Fibroblast of lung (primary cell): Measurements from ENCODE around the gene CCDC190. TPM values are rescaled to one million over a fixed set of nuclear protein-coding genes. Genes with fewer than 3 reads are reported as not detected.

Source experiments
- DNase-seq, 2 donors: peaks; one replicate each; pipeline versions ENCODE4 v3.0.0 to v3.0.0-alpha.2; 2010; ENCODE audit warnings: low read depth in 2 of 2
- H2AFZ ChIP-seq: 2 replicates; pipeline ENCODE4 v1.5.1; 2012; ENCODE audit warnings: low read length, control low read depth, inconsistent platforms
- H3K27ac ChIP-seq: 2 replicates; pipeline ENCODE4 v1.5.1; 2011; ENCODE audit warnings: low read length, control low read depth; ENCODE audit not compliant: insufficient read depth
- H3K27me3 ChIP-seq: 2 replicates; pipeline ENCODE4 v1.5.1; 2011; ENCODE audit warnings: mild to moderate bottlenecking, low read length; ENCODE audit not compliant: control insufficient read depth, insufficient read depth
- H3K36me3 ChIP-seq: 2 replicates; pipeline ENCODE4 v1.5.1; 2011; ENCODE audit warnings: low read length; ENCODE audit not compliant: control insufficient read depth, insufficient read depth
- H3K4me1 ChIP-seq: 2 replicates; pipeline ENCODE4 v1.5.1; 2011; ENCODE audit warnings: low read length; ENCODE audit not compliant: control insufficient read depth, insufficient read depth; ENCODE audit errors: extremely low read depth
- H3K4me2 ChIP-seq: 2 replicates; pipeline ENCODE4 v1.5.1; 2011; ENCODE audit warnings: low read length, control low read depth; ENCODE audit not compliant: insufficient read depth; ENCODE audit errors: extremely low read depth
- H3K4me3 ChIP-seq, 4 experiments: fragments of 200-600 bp in 1 of 4; sonication (generic) in 1 of 4; replicated peaks in 1 of 4; 2 replicates each; pipeline ENCODE4 v1.5.1; 2011 to 2016; ENCODE audit warnings: low read length in 4 of 4, low read depth in 3 of 4, mild to moderate bottlenecking in 3 of 4, control low read depth in 2 of 4, inconsistent platforms in 1 of 4, mixed read lengths in 1 of 4; ENCODE audit not compliant: insufficient read depth in 1 of 4; ENCODE audit errors: control extremely low read depth in 1 of 4
- H3K79me2 ChIP-seq: 2 replicates; pipeline ENCODE4 v1.5.1; 2012; ENCODE audit warnings: mild to moderate bottlenecking, low read length, inconsistent platforms; ENCODE audit not compliant: control insufficient read depth, insufficient read depth
- H3K9ac ChIP-seq: 2 replicates; pipeline ENCODE4 v1.5.1; 2011; ENCODE audit warnings: mild to moderate bottlenecking, low read length, control low read depth; ENCODE audit not compliant: insufficient read depth
- H3K9me3 ChIP-seq: 2 replicates; pipeline ENCODE4 v1.5.1; 2012; ENCODE audit warnings: low read depth, low read length; ENCODE audit not compliant: control insufficient read depth, insufficient read depth
- H4K20me1 ChIP-seq: 2 replicates; pipeline ENCODE4 v1.5.1; 2011; ENCODE audit warnings: low read length; ENCODE audit not compliant: control insufficient read depth, insufficient read depth; ENCODE audit errors: extremely low read depth
- EZH2 ChIP-seq: IDR thresholded peaks from 2 replicates; pipeline ENCODE4 v1.5.1; 2012; ENCODE audit warnings: low read length, control low read depth, mild to moderate bottlenecking; ENCODE audit errors: missing control alignments
- polyA plus RNA-seq, 2 donors: library from polyadenylated mRNA; depleted of rRNA in 1 of 2; stranded (reverse) in 1 of 2; unstranded in 1 of 2; fragments of >200 nt; gene quantifications; 2 replicates each; pipeline ENCODE4 v1.2.1, GENCODE V29; 2011 to 2012; ENCODE audit warnings: missing spikeins in 1 of 2
- total RNA-seq: library from RNA; depleted of rRNA; stranded (reverse); fragments of >200 nt; gene quantifications from 2 replicates; pipeline ENCODE4 v1.2.1, GENCODE V29; 2014
- TF ChIP-seq, protein P1 (sequence below), 2 donors: IDR thresholded peaks in 1 of 2; conservative IDR thresholded peaks in 1 of 2; 1 replicate in 1 of 2; 2 replicates in 1 of 2; pipeline ENCODE4 v1.5.1; 2011 to 2012; ENCODE audit warnings: low read length in 2 of 2, control low read depth in 1 of 2, inconsistent platforms in 1 of 2, low read depth in 1 of 2, mild to moderate bottlenecking in 1 of 2

The CCDC190 gene
- total and polyA plus RNA-seq, 2 donors (not counting 1 experiment from before 2014, with no cell fraction given), result 0.36 TPM; not detected in 1

DNA sequence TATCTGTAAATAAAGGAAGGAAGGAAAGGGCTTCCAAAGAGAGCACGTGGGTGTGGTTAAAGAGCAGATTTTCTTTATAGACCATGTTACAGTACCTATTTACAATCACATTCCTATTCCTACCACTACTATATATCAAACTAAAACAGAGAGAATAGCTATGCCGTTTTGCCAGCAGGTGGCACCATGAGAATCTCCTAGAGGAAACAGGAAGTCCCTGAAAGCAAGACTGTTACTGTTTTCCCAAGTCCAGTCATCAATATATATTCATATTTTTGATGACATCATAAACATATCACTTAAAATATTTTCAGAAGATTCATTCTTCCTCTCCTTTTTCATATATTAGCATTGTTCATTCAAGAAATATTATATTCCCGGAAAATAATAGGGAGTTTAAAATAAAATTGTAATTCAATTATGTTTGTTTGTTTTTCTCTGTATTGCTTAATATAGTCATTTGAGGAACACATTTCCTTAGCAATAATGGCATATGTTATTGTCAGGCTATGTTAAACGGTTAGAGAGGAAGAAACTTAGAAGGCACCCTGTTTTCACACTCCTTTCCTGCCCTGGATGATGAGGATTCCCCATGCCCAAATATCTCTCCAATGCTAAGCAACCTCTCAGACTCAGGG, 6.6 kb downstream of the CCDC190 start:
- H3K4me1 ChIP-seq, result peaks cover 13% of the 10 kb centered on the region

DNA sequence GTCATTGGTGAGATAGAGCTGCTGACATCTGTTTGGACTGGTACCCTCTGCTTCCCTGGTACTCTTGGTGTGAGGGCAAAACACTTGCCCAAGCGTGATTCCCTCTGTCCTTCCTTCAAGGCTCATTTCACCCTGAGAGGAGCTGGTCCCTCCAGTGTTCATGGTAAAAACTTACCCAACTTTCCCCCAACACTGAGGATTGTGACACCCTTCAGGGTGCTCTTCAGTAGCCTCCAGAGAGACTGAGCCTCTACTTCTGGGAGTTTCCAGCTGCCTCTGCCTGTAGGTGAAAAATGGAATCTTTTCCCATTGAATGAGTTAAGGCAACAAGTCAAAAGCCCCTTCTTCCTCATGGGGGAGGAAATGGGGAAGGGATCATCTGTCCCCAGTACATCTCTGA, 9.6 kb downstream of the CCDC190 start:
- H3K9me3 ChIP-seq, result no peaks in the 10 kb centered on the region
- no peak overlapping the region for H3K9ac ChIP-seq
- H3K27ac ChIP-seq, result no peak overlapping the region
- no peak overlapping the region for H3K4me3 ChIP-seq
- H3K27me3 ChIP-seq, result no peaks in the 10 kb centered on the region
- H3K79me2 ChIP-seq, result no peaks in the 10 kb centered on the region
- no peaks in the 10 kb centered on the region for H3K36me3 ChIP-seq
- H4K20me1 ChIP-seq, result no peaks in the 10 kb centered on the region
- DNase-seq, result no peak
- H2AFZ ChIP-seq, result no peak overlapping the region
- no peak overlapping the region for H3K4me2 ChIP-seq
- TF ChIP-seq, protein P1, sequence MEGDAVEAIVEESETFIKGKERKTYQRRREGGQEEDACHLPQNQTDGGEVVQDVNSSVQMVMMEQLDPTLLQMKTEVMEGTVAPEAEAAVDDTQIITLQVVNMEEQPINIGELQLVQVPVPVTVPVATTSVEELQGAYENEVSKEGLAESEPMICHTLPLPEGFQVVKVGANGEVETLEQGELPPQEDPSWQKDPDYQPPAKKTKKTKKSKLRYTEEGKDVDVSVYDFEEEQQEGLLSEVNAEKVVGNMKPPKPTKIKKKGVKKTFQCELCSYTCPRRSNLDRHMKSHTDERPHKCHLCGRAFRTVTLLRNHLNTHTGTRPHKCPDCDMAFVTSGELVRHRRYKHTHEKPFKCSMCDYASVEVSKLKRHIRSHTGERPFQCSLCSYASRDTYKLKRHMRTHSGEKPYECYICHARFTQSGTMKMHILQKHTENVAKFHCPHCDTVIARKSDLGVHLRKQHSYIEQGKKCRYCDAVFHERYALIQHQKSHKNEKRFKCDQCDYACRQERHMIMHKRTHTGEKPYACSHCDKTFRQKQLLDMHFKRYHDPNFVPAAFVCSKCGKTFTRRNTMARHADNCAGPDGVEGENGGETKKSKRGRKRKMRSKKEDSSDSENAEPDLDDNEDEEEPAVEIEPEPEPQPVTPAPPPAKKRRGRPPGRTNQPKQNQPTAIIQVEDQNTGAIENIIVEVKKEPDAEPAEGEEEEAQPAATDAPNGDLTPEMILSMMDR (conservative IDR thresholded peaks at IDR 0.05 in 1 of 2, IDR thresholded peaks at IDR 0.05 in 1 of 2; ENCODE audit: low read depth in 1 of 2, low read length in 2 of 2), result no peak
- TF ChIP-seq EZH2, result no peak
- peaks cover 9% of the 10 kb centered on the region for H3K4me1 ChIP-seq

More for the DNA sequence above, 6.6 kb downstream of the CCDC190 start:
- H3K79me2 ChIP-seq, result no peaks in the 10 kb centered on the region
- H3K4me3 ChIP-seq, result no peak overlapping the region
- no peak overlapping the region for H3K9ac ChIP-seq
- no peak for TF ChIP-seq EZH2
- TF ChIP-seq, protein P1 (conservative IDR thresholded peaks at IDR 0.05 in 1 of 2, IDR thresholded peaks at IDR 0.05 in 1 of 2; ENCODE audit: low read depth in 1 of 2, low read length in 2 of 2), result peak; percentile 79 to 86
- DNase-seq, result peak; percentile 82 to 84
- no peaks in the 10 kb centered on the region for H4K20me1 ChIP-seq
- H3K27ac ChIP-seq, result peak overlapping the region; percentile 15
- H3K36me3 ChIP-seq, result no peaks in the 10 kb centered on the region
- peak overlapping the region; percentile 35 for H2AFZ ChIP-seq
- H3K4me2 ChIP-seq, result no peak overlapping the region
- no peaks in the 10 kb centered on the region for H3K27me3 ChIP-seq
- no peaks in the 10 kb centered on the region for H3K9me3 ChIP-seq

DNA sequence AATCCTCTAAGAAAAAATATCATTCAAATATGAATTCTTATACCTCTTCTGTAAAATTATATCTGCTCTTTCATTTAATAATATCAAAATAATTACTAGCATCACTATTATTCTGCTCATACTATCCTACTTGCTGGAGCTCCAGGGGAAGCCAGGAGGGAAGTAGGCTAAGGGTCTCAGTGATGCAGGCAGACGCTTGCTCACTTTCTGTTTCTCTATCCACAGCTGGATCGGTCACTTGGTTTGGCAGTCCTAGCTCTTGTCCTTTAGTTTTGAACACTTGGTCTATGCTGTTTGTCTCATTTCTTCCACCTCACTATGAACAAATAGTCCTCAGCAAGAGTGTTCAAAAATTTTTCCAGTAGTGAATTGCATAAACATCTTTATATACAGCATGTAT, 11.3 kb downstream of the CCDC190 start:
- H3K79me2 ChIP-seq, result no peaks in the 10 kb centered on the region
- no peak overlapping the region for H3K9ac ChIP-seq
- peaks cover 5% of the 10 kb centered on the region for H3K4me1 ChIP-seq
- DNase-seq, result peak in 1 of 2 donors; percentile 52
- H3K9me3 ChIP-seq, result no peaks in the 10 kb centered on the region
- peak overlapping the region; percentile 22 for H2AFZ ChIP-seq
- H3K27me3 ChIP-seq, result no peaks in the 10 kb centered on the region
- no peak for TF ChIP-seq EZH2
- TF ChIP-seq, protein P1 (conservative IDR thresholded peaks at IDR 0.05 in 1 of 2, IDR thresholded peaks at IDR 0.05 in 1 of 2; ENCODE audit: low read depth in 1 of 2, low read length in 2 of 2), result no peak
- no peaks in the 10 kb centered on the region for H3K36me3 ChIP-seq
- H3K4me2 ChIP-seq, result peak overlapping the region; percentile 33
- no peak overlapping the region for H3K4me3 ChIP-seq
- H4K20me1 ChIP-seq, result no peaks in the 10 kb centered on the region
- no peak overlapping the region for H3K27ac ChIP-seq
